ENCODE data around the gene BTBD2. TPM values are rescaled to one million over a fixed set of nuclear protein-coding genes. Genes with fewer than 3 reads are reported as not detected.

BTBD2 gene
- total RNA-seq, 1 donor from 2014 or later: 61.4 TPM

GRCh38 chr19:1944916-1945561 is 70.5 kb downstream of the BTBD2 start:
- DNase-seq (ENCODE audit: low spot score): no peak

- DNase-seq (ENCODE audit: low spot score): no peak
These were observed 71.2 kb downstream of the BTBD2 start for GRCh38 chr19:1944088-1944915.

GRCh38 chr19:1943661-1944087 is 71.8 kb downstream of the BTBD2 start:
- no peak for DNase-seq (ENCODE audit: low spot score)

- no peak for DNase-seq (ENCODE audit: low spot score)
These were observed 72.5 kb downstream of the BTBD2 start for GRCh38 chr19:1942934-1943555.

GRCh38 chr19:1942078-1942933 is 73.2 kb downstream of the BTBD2 start:
- no peak for DNase-seq (ENCODE audit: low spot score)

GRCh38 chr19:1941146-1942077 is 74.1 kb downstream of the BTBD2 start, which contains the start of gene CSNK1G2:
CSNK1G2 (plus strand) TSS chr19:1941172; CDS start chr19:1969773, 28,601 bp downstream.
- DNase-seq (ENCODE audit: low spot score): no peak

GRCh38 chr19:1938071-1938470 is 77.4 kb downstream of the BTBD2 start:
- DNase-seq (ENCODE audit: low spot score): no peak

- no peak for DNase-seq (ENCODE audit: low spot score)
These were observed 78.5 kb downstream of the BTBD2 start for GRCh38 chr19:1936916-1937610.

GRCh38 chr19:1936430-1936829 is 79.1 kb downstream of the BTBD2 start:
- DNase-seq (ENCODE audit: low spot score): no peak

GRCh38 chr19:1935484-1936208 is 79.9 kb downstream of the BTBD2 start:
- no peak for DNase-seq (ENCODE audit: low spot score)

Other genes with a start within 250 kb of the BTBD2 start
- gene ATP8B3, start 203.4 kb downstream of the BTBD2 start, total RNA-seq: 0.80 TPM
- gene REXO1, start 167.2 kb downstream of the BTBD2 start, total RNA-seq: 34.0 TPM
- 19.0 TPM for gene KLF16, start 152.1 kb downstream of the BTBD2 start, total RNA-seq
- gene ABHD17A, start 130.2 kb downstream of the BTBD2 start, total RNA-seq: 67.2 TPM
- gene ADAT3, start 110.3 kb downstream of the BTBD2 start, total RNA-seq: 6.1 TPM
- 48.4 TPM for gene SCAMP4, start 110.3 kb downstream of the BTBD2 start, total RNA-seq
- gene CSNK1G2, start 74.5 kb downstream of the BTBD2 start, total RNA-seq: 53.4 TPM
- 240 TPM for gene MKNK2, start 35.5 kb upstream of the BTBD2 start, total RNA-seq
- gene MOB3A, start 80.6 kb upstream of the BTBD2 start, total RNA-seq: 79.4 TPM
- gene IZUMO4, start 81.2 kb upstream of the BTBD2 start, total RNA-seq: 2.4 TPM
- gene AP3D1, start 135.9 kb upstream of the BTBD2 start, total RNA-seq: 127 TPM
- 34.0 TPM for gene DOT1L, start 148.2 kb upstream of the BTBD2 start, total RNA-seq
- 46.4 TPM for gene PLEKHJ1, start 220.6 kb upstream of the BTBD2 start, total RNA-seq
- gene SF3A2, start 221.1 kb upstream of the BTBD2 start, total RNA-seq: 46.2 TPM
- gene AMH, start 233.6 kb upstream of the BTBD2 start, total RNA-seq: 0.93 TPM
- not detected for gene JSRP1, start 240.7 kb upstream of the BTBD2 start, total RNA-seq